Measurements from ENCODE around the gene NPAS2.

NPAS2 gene

DNA sequence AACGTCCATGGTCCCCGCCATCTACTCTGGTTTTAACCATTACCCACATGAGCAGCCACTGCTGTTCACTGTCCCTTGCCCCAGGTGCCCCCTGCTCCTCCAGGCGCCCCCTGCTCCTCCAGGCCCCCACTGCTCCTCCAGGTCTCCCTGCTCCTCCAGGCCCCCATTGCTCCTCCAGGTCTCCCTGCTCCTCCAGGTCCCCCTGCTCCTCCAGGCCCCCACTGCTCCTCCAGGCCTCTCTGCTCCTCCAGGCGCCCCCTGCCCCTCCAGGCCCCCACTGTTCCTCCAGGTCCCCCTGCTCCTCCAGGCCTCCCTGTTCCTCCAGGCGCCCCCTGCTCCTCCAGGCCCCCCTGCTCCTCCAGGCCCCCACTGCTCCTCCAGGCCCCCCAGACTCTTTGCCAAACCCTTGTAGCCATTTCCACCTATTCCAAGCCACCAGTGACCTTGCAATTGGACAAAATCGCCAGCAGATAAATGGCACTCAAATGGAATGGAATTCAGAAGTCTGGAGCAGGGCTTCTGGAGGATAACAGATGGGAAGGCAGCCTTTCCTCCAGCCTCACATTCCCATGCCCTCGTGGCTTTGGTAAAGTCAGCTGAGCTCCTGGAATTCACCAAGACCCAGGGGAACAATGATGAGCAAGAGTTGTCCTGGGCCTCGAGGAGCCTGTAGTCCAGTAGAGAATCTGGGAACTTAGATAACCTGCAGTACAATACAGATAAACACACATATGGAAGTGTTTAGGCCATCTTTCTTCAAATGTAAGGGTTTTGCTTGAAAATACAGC, 168.9 kb downstream of the NPAS2 start:
- Histone ChIP-seq H3K9me3 (ENCODE audit: control insufficient read depth in 2 of 2, low read length in 2 of 2) (no peaks in the 10 kb centered on the region), H3K27me3 (ENCODE audit: control insufficient read depth in 1 of 2, insufficient read depth in 2 of 2, low read length in 2 of 2) (no peaks in the 10 kb centered on the region), H3K36me3 (ENCODE audit: control insufficient read depth in 2 of 2, insufficient read depth in 2 of 2, low read length in 2 of 2) (peaks cover 9 to 16% of the 10 kb centered on the region in 2 donors), H3K4me1 (ENCODE audit: control insufficient read depth, insufficient read depth, low read length) (peaks cover 9% of the 10 kb centered on the region), H3K9ac (ENCODE audit: low read length in 2 of 2) (no peak overlapping the region), H3K4me3 (ENCODE audit: low read length in 2 of 2) (no peak overlapping the region), H3K27ac (ENCODE audit: low read length) (no peak overlapping the region)

DNA sequence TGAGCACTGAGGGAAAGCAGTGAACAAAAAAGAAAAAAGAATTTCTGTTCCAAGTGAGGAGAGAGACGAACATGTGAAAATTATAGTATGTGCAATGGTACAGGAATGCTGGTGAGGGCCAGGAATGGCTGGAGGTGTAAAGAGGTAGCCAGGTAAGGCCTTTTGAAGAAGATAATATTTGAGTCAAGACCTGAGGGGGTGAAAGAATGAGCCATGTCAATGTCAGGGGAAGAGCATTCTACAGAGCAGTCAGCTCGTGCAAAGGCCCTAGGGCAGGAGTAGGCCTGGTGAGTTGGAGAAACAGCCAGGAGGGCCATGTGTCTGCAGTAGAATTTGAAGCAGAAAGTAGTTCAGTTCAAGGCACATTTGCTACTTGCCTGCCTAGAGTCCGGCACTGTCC, 169.7 kb downstream of the NPAS2 start:
- Histone ChIP-seq H3K4me3 (ENCODE audit: low read length in 2 of 2) (no peak overlapping the region), H3K36me3 (ENCODE audit: control insufficient read depth in 2 of 2, insufficient read depth in 2 of 2, low read length in 2 of 2) (peaks cover 17 to 18% of the 10 kb centered on the region in 2 donors), H3K9ac (ENCODE audit: low read length in 2 of 2) (no peak overlapping the region), H3K9me3 (ENCODE audit: control insufficient read depth in 2 of 2, low read length in 2 of 2) (no peaks in the 10 kb centered on the region), H3K27me3 (ENCODE audit: control insufficient read depth in 1 of 2, insufficient read depth in 2 of 2, low read length in 2 of 2) (no peaks in the 10 kb centered on the region), H3K4me1 (ENCODE audit: control insufficient read depth, insufficient read depth, low read length) (peaks cover 5% of the 10 kb centered on the region), H3K27ac (ENCODE audit: low read length) (no peak overlapping the region)

DNA sequence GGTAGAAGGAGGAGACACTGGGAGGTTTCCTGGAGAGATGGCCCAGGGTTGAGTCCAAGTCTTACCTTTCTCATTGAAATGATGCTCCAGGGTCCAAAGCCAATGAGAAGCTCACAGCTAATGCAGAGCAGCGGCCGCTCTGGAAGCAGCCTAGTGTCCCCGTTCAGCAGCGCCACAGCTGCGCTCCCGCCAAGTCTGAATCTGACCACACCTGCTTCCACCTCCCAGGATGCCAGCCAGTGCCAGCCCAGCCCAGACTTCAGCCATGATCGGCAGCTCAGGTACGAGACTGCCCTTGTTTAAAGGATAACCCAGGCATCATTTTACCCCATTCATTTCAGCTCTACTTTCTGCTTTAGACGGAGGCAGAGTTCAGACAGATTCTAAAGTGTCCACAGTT, 170.2 kb downstream of the NPAS2 start:
- H3K9ac ChIP-seq (ENCODE audit: low read length in 2 of 2): no peak overlapping the region
- H3K4me3 ChIP-seq (ENCODE audit: low read length in 2 of 2): no peak overlapping the region
- H3K27me3 ChIP-seq (ENCODE audit: control insufficient read depth in 1 of 2, insufficient read depth in 2 of 2, low read length in 2 of 2): no peaks in the 10 kb centered on the region
- H3K36me3 ChIP-seq (ENCODE audit: control insufficient read depth in 2 of 2, insufficient read depth in 2 of 2, low read length in 2 of 2): peaks cover 18 to 20% of the 10 kb centered on the region in 2 donors
- H3K4me1 ChIP-seq (ENCODE audit: control insufficient read depth, insufficient read depth, low read length): peaks cover under 1% of the 10 kb centered on the region
- H3K27ac ChIP-seq (ENCODE audit: low read length): no peak overlapping the region
- no peaks in the 10 kb centered on the region for H3K9me3 ChIP-seq (ENCODE audit: control insufficient read depth in 2 of 2, low read length in 2 of 2)

DNA sequence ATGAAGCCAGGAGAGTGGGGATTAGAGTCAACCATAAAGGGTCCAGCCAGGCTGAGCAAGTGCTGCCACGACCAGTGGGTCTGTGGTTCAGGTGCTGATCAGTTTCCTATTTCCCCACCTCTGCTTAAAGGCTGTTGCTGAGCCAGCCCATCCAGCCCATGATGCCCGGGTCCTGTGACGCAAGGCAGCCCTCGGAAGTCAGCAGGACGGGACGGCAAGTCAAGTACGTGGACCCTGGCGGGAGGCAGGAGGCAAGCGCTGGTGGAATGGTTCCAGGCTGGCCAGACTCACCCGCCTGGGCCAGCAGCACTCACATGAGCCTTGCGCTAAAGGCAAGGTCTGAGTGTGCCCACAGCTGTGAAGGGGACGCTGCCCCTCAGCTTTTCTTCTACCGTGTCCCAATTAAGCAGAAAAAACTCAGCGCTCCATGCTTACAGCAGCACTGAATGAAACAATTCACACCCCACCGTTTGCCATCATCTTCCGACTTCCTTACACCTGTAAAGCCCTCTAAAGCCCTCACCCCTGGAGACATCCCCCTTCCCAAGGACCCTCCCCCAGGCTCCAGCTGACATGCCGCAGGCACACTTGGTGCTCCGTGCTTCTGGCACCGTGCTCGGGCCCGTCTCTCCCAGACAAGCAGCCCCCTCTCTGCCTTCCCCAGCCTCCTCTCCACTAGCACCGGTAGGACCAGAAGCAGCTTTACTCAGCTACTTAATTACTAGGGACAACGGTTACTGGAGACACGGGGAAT, 170.9 kb downstream of the NPAS2 start:
- no peaks in the 10 kb centered on the region for H3K9me3 ChIP-seq (ENCODE audit: control insufficient read depth in 2 of 2, low read length in 2 of 2)
- H3K27me3 ChIP-seq (ENCODE audit: control insufficient read depth in 1 of 2, insufficient read depth in 2 of 2, low read length in 2 of 2): no peaks in the 10 kb centered on the region
- H3K9ac ChIP-seq (ENCODE audit: low read length in 2 of 2): no peak overlapping the region
- H3K4me1 ChIP-seq (ENCODE audit: control insufficient read depth, insufficient read depth, low read length): no peaks in the 10 kb centered on the region
- H3K27ac ChIP-seq (ENCODE audit: low read length): no peak overlapping the region
- peaks cover 18 to 22% of the 10 kb centered on the region in 2 donors for H3K36me3 ChIP-seq (ENCODE audit: control insufficient read depth in 2 of 2, insufficient read depth in 2 of 2, low read length in 2 of 2)
- no peak overlapping the region for H3K4me3 ChIP-seq (ENCODE audit: low read length in 2 of 2)

DNA sequence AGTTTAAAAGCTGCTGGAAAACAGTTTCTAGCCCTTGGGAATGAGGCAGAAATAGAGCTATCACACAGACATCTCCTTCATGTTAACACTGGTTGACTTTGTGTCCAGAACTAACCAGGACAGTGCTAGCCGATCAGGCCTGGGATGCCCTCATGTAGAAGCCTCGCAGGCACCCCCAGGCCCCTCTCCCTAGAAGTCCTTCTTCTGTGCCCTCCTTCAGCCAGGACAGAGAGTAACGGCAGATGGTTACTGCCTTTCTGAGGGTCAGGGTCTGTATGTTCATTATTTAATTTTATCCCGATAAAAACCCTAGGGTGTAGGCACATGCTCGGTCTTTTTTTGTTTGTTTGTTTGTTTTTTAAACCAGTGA, 171.4 kb downstream of the NPAS2 start:
- Histone ChIP-seq H3K36me3 (ENCODE audit: control insufficient read depth in 2 of 2, insufficient read depth in 2 of 2, low read length in 2 of 2) (peaks cover 21 to 26% of the 10 kb centered on the region in 2 donors), H3K9me3 (ENCODE audit: control insufficient read depth in 2 of 2, low read length in 2 of 2) (no peaks in the 10 kb centered on the region), H3K9ac (ENCODE audit: low read length in 2 of 2) (no peak overlapping the region), H3K4me1 (ENCODE audit: control insufficient read depth, insufficient read depth, low read length) (no peaks in the 10 kb centered on the region), H3K27ac (ENCODE audit: low read length) (no peak overlapping the region), H3K27me3 (ENCODE audit: control insufficient read depth in 1 of 2, insufficient read depth in 2 of 2, low read length in 2 of 2) (no peaks in the 10 kb centered on the region), H3K4me3 (ENCODE audit: low read length in 2 of 2) (no peak overlapping the region)

DNA sequence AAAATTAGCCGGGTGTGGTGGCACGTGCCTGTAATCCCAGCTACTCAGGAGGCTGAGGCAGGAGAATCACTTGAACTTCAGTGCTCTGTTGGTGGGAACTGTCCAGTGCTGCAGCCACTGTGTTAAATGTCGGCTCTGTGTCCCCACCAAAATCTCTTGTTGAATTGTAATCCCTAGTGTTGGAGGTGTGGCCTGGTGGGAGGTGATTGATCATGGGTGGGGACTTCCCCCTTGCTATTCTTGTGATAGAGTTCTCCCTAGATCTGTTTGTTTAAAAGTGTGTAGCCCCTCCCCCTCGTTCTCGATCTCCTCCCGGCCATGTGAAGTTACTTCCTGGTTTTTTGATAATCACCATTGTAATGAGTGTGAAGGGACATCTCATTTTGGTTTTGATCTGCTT, 172.3 kb downstream of the NPAS2 start:
- H3K4me1 ChIP-seq (ENCODE audit: control insufficient read depth, insufficient read depth, low read length): no peaks in the 10 kb centered on the region
- H3K9me3 ChIP-seq (ENCODE audit: control insufficient read depth in 2 of 2, low read length in 2 of 2): no peaks in the 10 kb centered on the region
- no peak overlapping the region for H3K9ac ChIP-seq (ENCODE audit: low read length in 2 of 2)
- peaks cover 21 to 27% of the 10 kb centered on the region in 2 donors for H3K36me3 ChIP-seq (ENCODE audit: control insufficient read depth in 2 of 2, insufficient read depth in 2 of 2, low read length in 2 of 2)
- H3K4me3 ChIP-seq (ENCODE audit: low read length in 2 of 2): no peak overlapping the region
- H3K27ac ChIP-seq (ENCODE audit: low read length): no peak overlapping the region
- no peaks in the 10 kb centered on the region for H3K27me3 ChIP-seq (ENCODE audit: control insufficient read depth in 1 of 2, insufficient read depth in 2 of 2, low read length in 2 of 2)

DNA sequence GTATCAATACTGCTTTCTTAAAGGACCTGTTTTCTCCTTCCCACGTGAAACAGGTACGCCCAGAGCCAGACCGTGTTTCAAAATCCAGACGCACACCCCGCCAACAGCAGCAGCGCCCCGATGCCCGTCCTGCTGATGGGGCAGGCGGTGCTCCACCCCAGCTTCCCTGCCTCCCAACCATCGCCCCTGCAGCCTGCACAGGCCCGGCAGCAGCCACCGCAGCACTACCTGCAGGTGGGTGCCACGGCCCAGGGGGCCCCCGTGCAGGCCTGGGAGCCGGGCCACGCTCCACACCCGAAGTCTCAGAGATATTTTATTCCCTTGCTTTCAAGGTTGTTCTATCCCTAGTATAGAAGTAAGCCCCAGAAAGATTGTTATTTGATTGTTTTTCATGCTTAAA, 173.4 kb downstream of the NPAS2 start:
- H3K9ac ChIP-seq (ENCODE audit: low read length in 2 of 2): no peak overlapping the region
- no peaks in the 10 kb centered on the region for H3K9me3 ChIP-seq (ENCODE audit: control insufficient read depth in 2 of 2, low read length in 2 of 2)
- H3K4me3 ChIP-seq (ENCODE audit: low read length in 2 of 2): no peak overlapping the region
- H3K27me3 ChIP-seq (ENCODE audit: control insufficient read depth in 1 of 2, insufficient read depth in 2 of 2, low read length in 2 of 2): no peaks in the 10 kb centered on the region
- no peak overlapping the region for H3K27ac ChIP-seq (ENCODE audit: low read length)
- H3K36me3 ChIP-seq (ENCODE audit: control insufficient read depth in 2 of 2, insufficient read depth in 2 of 2, low read length in 2 of 2): peaks cover 19 to 30% of the 10 kb centered on the region in 2 donors
- H3K4me1 ChIP-seq (ENCODE audit: control insufficient read depth, insufficient read depth, low read length): no peaks in the 10 kb centered on the region

DNA sequence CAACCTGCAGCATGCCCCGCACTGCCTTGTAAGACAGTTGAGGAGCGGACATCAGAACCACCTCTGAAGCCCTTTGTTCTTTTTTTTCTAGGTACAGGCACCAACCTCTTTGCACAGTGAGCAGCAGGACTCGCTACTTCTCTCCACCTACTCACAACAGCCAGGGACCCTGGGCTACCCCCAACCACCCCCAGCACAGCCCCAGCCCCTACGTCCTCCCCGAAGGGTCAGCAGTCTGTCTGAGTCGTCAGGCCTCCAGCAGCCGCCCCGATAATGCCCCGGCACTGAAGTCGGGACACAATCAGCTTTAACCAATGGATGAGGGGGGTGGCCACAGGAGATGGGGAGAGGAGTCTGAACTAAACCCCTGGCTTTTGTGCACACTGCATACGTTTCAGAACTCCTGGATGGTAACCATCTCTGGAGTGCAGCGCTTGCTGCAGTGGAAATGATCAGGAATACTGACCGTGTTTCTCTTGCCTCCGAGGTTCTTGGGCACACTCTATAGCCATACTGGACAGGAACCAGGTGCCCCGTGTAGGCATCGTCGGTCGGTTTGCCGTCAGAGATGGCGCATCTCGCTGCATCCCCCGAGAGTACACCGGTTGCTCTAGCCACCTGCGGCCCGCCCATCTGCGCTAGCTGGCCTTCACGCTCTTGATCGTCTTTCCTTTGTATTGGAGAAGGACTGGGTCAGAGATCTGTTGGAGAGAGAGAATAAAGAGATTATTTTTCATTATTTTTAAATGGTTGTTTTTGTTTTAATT, 175.6 kb downstream of the NPAS2 start:
- Histone ChIP-seq H3K4me3 (ENCODE audit: low read length in 2 of 2) (no peak overlapping the region), H3K9ac (ENCODE audit: low read length in 2 of 2) (no peak overlapping the region), H3K27ac (ENCODE audit: low read length) (no peak overlapping the region), H3K9me3 (ENCODE audit: control insufficient read depth in 2 of 2, low read length in 2 of 2) (no peaks in the 10 kb centered on the region), H3K36me3 (ENCODE audit: control insufficient read depth in 2 of 2, insufficient read depth in 2 of 2, low read length in 2 of 2) (peaks cover 14 to 29% of the 10 kb centered on the region in 2 donors), H3K27me3 (ENCODE audit: control insufficient read depth in 1 of 2, insufficient read depth in 2 of 2, low read length in 2 of 2) (no peaks in the 10 kb centered on the region), H3K4me1 (ENCODE audit: control insufficient read depth, insufficient read depth, low read length) (no peaks in the 10 kb centered on the region)

DNA sequence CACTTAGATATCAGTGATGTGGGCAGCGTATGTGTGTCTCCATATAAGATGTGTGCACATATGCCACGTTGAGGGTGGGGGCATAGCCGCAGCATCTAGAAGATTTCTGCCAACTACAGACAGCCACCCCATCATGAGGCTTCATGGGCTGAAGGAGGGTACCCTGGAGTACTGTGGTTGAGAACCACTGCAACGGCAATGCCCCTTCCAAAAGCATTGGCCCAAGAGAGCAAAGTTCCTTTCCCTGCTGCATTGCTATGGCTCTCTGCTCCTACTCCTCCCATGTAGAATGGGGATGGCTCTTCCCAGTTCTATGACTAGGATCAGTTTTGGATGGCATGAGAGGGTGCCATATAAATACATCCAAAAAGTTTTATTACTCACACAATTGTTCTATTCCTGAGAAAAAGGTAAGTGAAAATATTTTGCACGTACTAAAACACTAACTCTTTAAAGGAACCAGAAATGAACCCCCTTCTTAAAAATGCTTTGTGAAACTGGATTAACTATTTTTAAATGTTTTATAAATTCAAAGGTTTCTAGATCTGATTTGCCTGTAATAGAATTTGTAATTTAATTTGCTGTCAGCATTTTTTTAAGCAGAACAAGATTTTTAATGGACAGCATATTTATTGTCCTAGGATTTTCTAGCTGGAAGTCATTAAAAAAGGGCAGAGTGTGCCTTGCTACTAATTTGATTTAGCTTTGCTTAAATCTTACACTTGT, 177.7 kb downstream of the NPAS2 start:
- Histone ChIP-seq H3K9me3 (ENCODE audit: control insufficient read depth in 2 of 2, low read length in 2 of 2) (no peaks in the 10 kb centered on the region), H3K27me3 (ENCODE audit: control insufficient read depth in 1 of 2, insufficient read depth in 2 of 2, low read length in 2 of 2) (no peaks in the 10 kb centered on the region), H3K27ac (ENCODE audit: low read length) (no peak overlapping the region), H3K4me1 (ENCODE audit: control insufficient read depth, insufficient read depth, low read length) (peaks cover 5% of the 10 kb centered on the region), H3K4me3 (ENCODE audit: low read length in 2 of 2) (no peak overlapping the region), H3K36me3 (ENCODE audit: control insufficient read depth in 2 of 2, insufficient read depth in 2 of 2, low read length in 2 of 2) (peaks cover 6 to 22% of the 10 kb centered on the region in 2 donors), H3K9ac (ENCODE audit: low read length in 2 of 2) (no peak overlapping the region)

DNA sequence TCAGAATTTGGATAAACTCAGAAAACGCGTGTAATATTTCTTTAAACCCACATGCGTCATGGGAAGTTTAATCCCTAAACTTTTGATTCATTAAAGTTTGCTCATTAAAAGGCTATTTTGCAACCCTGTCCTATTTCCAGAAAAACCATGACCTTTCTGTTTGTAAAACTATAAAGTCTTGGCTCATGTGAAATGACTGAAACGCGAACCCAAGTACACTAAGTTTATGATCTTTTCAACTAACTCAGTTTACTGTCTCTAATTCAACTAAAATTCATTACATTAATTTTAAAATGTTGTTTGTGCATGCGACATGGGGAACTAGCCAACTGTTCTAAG, 178.3 kb downstream of the NPAS2 start:
- no peak overlapping the region for H3K27ac ChIP-seq (ENCODE audit: low read length)
- no peaks in the 10 kb centered on the region for H3K27me3 ChIP-seq (ENCODE audit: control insufficient read depth in 1 of 2, insufficient read depth in 2 of 2, low read length in 2 of 2)
- H3K4me1 ChIP-seq (ENCODE audit: control insufficient read depth, insufficient read depth, low read length): peaks cover 10% of the 10 kb centered on the region
- H3K4me3 ChIP-seq (ENCODE audit: low read length in 2 of 2): no peak overlapping the region
- no peak overlapping the region for H3K9ac ChIP-seq (ENCODE audit: low read length in 2 of 2)
- no peaks in the 10 kb centered on the region for H3K9me3 ChIP-seq (ENCODE audit: control insufficient read depth in 2 of 2, low read length in 2 of 2)
- H3K36me3 ChIP-seq (ENCODE audit: control insufficient read depth in 2 of 2, insufficient read depth in 2 of 2, low read length in 2 of 2): peaks cover 7 to 24% of the 10 kb centered on the region in 2 donors
